CD4-positive, alpha-beta T cell treated with Interferon alpha-2 for 1 hour (primary cell): ENCODE measurements around the gene CETN1.

Experiments used
- DNase-seq, 2 donors: peaks; one replicate each; pipeline ENCODE4 v3.0.0-alpha.2; 2020 to 2022

CETN1 gene

GRCh38 chr18:577643-578375, 2.4 kb upstream of the CETN1 start:
- DNase-seq, result no peak

- DNase-seq, result no peak
Observed at GRCh38 chr18:579238-579637, 942 bp upstream of the CETN1 start.

DNA sequence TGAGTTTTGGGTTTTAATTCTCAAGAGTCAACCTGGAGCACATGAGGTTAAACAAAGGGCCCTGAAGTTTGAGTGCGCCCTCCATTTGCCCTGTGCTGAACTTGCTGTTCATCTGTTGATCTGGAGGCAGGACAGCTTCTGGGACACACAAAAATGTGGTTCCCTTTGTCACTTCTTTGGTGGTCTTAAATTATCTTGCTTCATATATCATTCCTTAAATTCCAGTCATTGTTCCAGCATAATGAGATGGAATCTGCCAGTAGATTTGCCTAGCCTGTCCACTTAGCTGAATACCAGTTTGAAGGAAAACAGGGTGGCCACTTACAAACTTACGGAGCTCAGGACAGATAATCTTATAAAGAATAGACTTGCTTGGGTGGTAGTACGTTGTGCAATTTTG, 916 bp downstream of the CETN1 start:
- no peak for DNase-seq

GRCh38 chr18:582465-582864, 2.3 kb downstream of the CETN1 start:
- DNase-seq, result no peak

GRCh38 chr18:595068-595467, 14.9 kb downstream of the CETN1 start:
- DNase-seq, result no peak

GRCh38 chr18:595571-595970, 15.4 kb downstream of the CETN1 start:
- no peak for DNase-seq

DNA sequence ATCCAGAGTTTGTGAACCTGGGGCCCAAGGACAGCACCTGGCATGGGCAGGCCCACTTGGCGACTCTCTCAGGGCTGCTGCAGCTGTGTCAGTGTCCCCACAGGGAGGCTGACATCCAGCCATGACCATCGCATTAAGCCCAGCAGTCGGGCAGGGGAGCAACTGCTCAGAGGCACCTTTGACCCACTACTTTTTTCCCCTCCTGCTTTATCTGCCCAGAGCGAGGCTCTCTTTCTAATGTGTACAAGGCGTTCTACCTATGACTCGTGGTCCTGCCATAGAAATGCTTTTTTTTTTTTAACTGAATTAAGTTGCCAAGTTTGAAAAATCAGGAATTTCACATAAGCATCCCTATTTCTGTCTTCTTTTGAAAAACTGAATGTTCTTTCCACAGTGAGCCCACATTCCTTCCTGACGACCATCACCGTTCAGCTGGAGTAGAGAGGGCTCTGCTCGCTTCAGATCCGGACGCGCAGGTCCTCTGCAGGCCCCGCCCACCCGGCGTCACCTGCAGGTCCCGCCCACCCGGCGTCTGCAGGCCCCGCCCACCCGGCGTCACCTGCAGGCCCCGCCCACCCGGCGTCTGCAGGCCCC, 16.2 kb downstream of the CETN1 start:
- DNase-seq, result no peak

DNA sequence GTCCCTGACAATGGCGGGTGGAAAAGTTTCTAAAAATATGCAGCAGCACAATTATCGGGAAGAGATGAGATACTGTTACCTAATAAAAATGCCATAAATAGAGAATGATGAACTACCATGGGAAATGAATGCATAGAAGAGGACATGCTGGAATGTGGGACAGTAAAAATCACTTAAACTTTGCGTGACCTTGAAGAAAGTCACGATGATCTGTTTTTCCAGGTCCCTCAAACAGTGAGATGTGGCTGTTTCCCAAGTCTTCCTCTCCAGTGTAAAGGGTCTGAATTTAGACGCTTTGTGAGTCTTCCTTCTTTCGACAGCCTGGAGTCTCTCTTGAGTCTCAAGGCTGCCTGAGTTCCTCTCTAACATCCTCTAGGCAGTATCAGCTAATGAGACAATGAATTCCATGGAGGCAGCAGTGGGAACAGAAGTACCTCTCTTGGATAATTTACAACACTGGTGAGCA, 18.0 kb downstream of the CETN1 start:
- no peak for DNase-seq

- DNase-seq, result no peak
Observed at GRCh38 chr18:600107-600506, 19.9 kb downstream of the CETN1 start.

DNA sequence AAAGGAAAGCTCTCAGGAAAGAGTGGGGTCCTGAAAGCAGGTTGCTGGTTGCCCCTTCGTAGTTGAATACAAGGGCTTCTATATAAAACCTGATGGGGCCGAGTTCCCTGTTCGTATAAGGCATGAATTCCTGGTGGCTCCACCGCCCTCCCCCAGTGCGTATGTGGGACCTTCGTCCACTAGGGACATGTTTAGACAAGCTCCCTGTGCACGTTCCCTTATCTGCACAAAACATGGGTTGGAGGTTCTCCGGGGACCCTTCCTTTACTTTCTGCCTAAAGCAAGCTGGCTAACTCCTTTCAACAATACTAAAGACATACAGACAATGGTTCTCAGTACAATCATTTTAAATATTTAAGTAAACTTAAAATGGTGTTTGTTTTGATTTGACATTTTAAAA, 24.6 kb downstream of the CETN1 start:
- no peak for DNase-seq

DNA sequence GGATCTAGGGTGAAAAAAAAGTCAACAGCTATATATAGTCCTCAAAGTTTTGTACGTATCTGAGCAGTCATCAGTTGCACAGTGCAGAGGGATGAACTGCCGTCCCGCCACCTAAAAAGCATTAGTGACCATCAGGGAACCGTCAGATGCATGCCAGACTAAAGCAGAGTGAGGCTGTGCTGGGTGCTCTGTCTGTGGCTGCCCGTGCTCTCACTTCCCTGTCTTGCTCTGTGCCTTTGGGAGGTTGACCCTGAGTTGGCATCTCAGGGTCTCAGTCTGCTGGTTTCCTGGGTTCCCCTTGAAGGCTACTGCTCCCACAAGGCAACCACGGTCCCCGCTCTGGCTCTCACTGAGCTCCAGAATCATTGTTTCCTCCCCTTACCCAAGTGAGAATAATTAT, 27.8 kb downstream of the CETN1 start:
- no peak for DNase-seq

DNA sequence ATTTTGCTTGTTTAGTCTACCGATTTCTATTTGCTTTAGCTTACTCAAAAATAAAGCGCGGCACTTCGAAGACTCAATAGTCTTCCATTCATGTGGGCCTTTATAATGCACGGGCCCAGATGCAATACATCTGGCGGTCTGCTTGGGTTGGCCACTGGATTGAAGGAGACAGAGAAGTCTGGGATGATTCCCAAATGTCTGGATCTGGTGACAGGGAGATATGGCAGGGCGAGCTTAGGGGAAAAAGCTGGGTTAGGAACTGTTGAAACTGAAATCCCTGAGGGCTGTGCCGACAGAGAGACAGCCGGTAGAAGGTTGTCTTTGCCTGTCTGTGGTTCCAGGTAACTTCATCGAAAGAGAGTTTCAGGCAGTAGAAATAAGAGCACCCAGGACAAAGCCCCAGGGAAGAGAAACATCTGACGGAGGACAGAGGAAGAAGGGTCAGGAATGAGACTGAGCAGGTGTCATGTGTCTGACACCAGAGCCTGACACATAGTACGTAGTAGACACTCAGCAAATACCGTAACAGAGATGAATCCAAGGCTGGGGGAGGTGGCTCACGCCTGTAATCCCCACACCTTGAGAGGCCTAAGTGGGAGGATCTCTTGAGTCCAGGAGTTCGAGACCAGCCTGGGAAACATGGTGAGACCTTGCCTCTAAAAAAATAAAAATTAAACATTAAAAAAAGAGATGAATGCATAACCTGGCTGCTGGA, 30.2 kb downstream of the CETN1 start:
- no peak for DNase-seq

- no peak for DNase-seq
Observed at GRCh38 chr18:612156-612555, 32.0 kb downstream of the CETN1 start.

DNA sequence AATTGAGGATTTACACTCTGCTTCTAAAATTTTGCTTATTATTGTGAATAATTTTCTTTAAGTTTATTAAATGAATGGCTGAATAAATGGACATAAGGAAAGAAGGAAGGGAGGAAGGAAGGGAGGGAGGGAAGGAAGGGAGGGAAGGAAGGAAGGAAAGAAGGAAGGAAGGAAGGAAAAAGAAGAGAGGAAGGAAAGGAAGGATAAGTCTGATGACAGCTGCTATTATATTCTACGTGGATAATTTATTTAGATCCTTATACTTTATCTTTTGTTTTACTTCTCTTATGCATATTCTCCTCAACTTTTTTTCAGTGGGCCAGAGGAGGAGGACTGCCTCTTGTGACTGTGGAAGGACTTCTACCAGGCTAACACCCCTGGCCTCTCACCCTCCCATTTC, 34.0 kb downstream of the CETN1 start:
- DNase-seq, result no peak

DNA sequence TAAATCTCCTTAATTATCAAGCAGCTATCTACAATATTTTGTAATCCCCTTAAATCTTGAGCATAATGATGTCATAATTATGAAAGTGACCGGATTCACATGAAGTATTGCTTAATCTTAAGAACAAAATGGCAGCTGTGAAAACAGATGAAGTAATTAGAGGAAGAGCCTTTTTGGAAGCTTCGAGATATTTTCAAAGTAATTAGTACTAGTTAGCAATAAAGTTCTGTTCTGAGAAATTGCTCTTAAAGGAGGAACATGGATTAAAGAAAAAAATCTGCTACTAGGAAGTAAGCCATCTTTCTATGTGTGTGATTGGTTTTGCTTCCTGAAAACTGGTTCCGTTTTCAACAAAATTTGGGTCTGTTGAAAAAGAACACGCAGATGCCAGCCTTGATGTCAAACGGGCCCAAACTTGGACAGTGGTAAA, 34.9 kb downstream of the CETN1 start:
- DNase-seq, result peak in 1 of 2 donors; percentile 3

DNA sequence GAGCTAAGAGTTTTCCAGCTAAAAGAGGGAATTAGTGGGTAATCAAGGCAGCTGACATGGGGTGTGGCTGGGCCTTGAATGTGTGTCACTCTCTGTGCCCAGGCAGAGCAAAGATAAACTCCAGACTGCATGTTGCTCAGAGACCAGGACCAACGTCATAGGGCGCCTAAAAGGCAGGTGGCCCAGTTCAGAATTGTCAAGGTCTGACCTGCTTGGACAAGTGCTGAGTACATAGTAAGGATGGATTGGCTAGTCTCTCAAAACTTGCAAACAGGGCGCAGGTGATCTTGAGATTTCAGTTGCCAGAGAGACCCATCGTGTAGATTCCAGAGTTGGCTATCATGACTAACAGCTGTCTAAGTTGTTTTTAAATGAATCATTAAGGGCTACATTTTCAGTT, 35.6 kb downstream of the CETN1 start:
- no peak for DNase-seq

DNA sequence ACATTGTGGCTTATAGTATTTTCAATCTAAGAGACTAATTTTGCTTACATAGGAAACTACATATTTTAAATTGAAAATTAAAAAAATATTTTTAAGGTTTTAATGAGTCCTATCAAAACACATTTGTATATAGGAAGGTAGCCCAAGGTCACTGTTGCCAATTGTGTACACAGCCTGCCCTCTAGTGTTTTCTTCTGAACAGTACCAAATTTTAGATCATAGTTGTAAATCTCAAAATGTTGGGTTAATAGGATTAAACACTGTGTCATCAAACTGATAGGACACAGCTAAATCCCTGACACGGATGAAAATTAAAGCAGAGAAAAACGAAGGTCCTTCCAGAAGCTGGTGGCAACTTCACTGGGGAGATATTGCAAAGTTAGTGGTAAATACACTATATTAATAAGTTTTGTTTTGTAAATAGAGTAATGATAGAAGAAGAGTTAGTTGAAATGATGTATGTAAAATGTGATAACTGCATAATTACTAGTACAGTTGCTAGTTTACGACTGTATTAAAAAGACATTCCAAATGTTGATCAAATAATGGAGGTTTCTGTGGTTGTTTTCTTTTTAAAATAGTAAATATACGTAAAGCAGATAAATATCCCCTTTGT, 36.3 kb downstream of the CETN1 start:
- DNase-seq, result peak in 1 of 2 donors; percentile 46

- DNase-seq, result no peak
Observed at GRCh38 chr18:617970-618504, 37.9 kb downstream of the CETN1 start.

DNA sequence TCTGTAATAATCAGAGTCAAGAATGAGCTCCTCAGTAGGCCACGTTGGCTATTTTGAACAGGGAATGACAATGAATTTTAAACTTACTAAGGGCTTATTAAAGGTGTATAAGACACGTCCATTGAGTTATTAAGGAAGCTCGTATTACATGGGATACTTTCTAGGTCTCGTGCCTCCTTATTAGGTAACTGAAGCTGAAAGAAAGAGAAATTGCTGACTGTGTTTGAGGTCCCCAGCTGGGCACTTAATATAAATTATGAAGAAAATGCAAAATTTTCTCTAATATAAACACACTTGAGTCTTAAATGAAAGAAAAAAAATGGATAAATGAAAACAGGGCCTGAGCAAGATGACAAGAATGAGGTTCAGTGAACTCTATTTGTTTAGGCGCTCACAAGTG, 38.4 kb downstream of the CETN1 start:
- no peak for DNase-seq

DNA sequence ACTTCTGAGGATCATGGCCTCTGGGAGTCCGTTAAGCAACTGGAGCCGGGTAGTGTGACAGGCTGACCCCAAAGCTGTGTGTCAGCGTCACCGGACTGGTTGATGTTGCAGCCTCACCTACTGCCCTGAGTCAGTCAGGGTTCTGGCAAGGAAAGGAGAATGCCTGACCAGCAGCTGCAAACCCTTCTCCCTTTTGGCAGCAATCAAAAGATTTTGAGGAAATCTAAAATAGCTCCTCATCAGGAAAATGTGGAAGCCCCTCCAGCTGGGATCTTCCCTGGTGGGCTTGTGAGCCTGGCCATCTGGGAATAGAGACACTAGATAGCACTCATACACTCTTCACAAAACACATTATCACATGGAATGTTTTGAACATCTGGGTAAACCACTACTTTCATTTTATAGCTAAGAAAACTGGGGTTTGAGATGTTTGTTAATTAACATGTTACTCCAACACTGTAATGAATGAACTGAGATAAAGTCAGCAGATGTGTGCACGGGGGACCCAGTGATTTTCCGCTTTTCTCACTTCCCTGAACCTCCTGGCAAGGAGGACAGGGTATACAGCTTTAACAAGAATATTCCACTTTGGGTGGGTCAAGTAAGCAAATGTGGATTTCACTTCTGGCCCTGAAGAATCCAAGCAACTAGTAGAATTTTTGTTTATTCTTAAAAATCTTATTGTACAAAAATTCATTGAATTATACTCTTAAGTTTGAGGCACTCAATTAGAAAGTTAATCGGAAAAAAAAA, 41.3 kb downstream of the CETN1 start:
- no peak for DNase-seq

- DNase-seq, result no peak
Observed at GRCh38 chr18:622289-622688, 42.1 kb downstream of the CETN1 start.

DNA sequence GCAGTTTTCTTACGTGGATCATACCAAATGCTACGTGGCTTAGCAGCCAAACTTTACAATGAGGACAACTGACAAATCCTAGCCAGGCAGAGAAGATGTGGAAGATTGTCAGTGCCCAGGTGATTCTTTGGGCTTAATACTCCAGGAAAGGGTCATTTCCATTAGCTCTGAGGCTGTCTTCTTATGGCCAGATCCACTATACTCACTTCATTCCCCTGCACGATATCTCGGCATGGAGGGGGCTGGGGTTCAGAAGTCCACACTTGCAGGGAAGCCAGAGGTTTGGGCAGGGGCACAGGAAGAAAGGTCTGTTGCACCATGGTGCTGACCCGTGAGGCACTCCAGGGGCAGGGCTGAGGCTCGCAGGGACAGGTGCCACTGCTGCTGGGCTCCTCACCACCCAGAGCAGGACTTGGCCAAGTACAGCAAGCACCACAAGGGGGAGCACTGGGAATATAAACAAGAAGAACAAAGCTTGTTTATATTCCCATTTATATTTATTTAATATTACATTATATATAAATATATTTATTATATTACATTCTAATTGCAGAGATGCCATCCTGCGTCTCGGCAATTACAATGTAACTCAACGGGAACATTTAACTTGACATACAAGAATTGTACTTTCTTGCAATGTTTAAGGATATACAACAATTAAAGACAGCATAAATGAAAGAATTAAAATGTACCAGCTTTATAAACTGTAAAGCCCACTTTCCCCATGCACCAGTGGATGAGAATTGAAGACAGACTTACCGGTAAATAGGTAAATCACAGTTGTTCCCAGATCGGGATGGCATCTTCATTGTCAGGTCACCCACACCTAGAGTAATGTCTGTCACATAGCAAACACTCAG, 43.8 kb downstream of the CETN1 start:
- peak; percentile 29 to 64 for DNase-seq
